Gastroesophageal sphincter (tissue), 4 donors: ENCODE results near the gene MAN2B2. TPM values are rescaled to one million over a fixed set of nuclear protein-coding genes. Genes with fewer than 3 reads are reported as not detected.
A peak's percentile ranks its signal among the peaks of the same experiment; 100 is the strongest.
"Not testable (repeated sequence)": the region's sequence is repeated elsewhere in the genome, so short reads cannot be mapped to it uniquely, and the experiment has no call there.

ENCODE experiments used
- ATAC-seq: fragments of 150-250 bp; one replicate; pipeline ENCODE4 v1.9.1; 2016; ENCODE audit warnings: mild to moderate bottlenecking, moderate library complexity
- H3K27ac ChIP-seq, 4 donors: fragments of 200-600 bp; sonication (generic) in 3 of 4; 1 replicate in 3 of 4; 2 replicates in 1 of 4; pipeline ENCODE4 v1.5.1; 2016 to 2019
- H3K27me3 ChIP-seq: fragments of 200-600 bp; sonication (generic); one replicate; pipeline ENCODE4 v1.5.1; 2019
- H3K36me3 ChIP-seq, 2 donors: fragments of 200-600 bp; sonication (generic); one replicate each; pipeline ENCODE4 v1.5.1; 2019; ENCODE audit warnings: control low read depth in 1 of 2
- H3K4me1 ChIP-seq, 3 donors: fragments of 200-600 bp; sonication (generic); 1 replicate in 2 of 3; 2 replicates in 1 of 3; pipeline ENCODE4 v1.5.1; 2016 to 2019; ENCODE audit warnings: control low read depth in 2 of 3
- H3K4me3 ChIP-seq, 2 donors: fragments of 200-600 bp; sonication (generic); one replicate each; pipeline ENCODE4 v1.5.1; 2019; ENCODE audit warnings: mild to moderate bottlenecking in 1 of 2, moderate library complexity in 1 of 2
- H3K9me3 ChIP-seq, 3 donors: fragments of 200-600 bp; sonication (generic); one replicate each; pipeline ENCODE4 v1.5.1; 2017 to 2019; ENCODE audit warnings: control low read depth in 2 of 3
- CTCF ChIP-seq, 4 experiments: fragments of 200-600 bp in 2 of 4; fragments of 450-650 bp in 2 of 4; sonication (generic) in 1 of 4; IDR thresholded peaks; one replicate each; pipeline ENCODE4 v1.5.1; 2017 to 2019; ENCODE audit warnings: antibody characterized with exemption in 4 of 4, mild to moderate bottlenecking in 2 of 4, moderate library complexity in 2 of 4
- EP300 ChIP-seq: sonication (generic); formaldehyde crosslinking; IDR thresholded peaks from one replicate; pipeline ENCODE4 v1.6.1; 2017; ENCODE audit warnings: antibody characterized with exemption, mild to moderate bottlenecking
- POLR2A ChIP-seq, 2 donors: fragments of 450-650 bp; IDR thresholded peaks; one replicate each; pipeline ENCODE4 v1.6.1; 2017; ENCODE audit warnings: antibody characterized with exemption in 2 of 2, mild to moderate bottlenecking in 2 of 2, moderate library complexity in 1 of 2
- POLR2AphosphoS5 ChIP-seq: sonication (generic); formaldehyde crosslinking; IDR thresholded peaks from one replicate; pipeline ENCODE4 v1.6.1; 2017; ENCODE audit warnings: antibody characterized with exemption
- WGBS, 2 donors: methylation state at CpG; one replicate each; pipeline ENCODE4 v1.1.5; 2018; ENCODE audit warnings: low coverage in 1 of 2; 5-methylcytosine and 5-hydroxymethylcytosine counted together
- total RNA-seq, 4 donors: library from RNA; depleted of rRNA; stranded (reverse); fragments of >200 nt; gene quantifications; one replicate each; pipeline ENCODE4 v1.1.0, GENCODE V29; 2016

MAN2B2 gene
- total RNA-seq, 4 donors from 2014 or later = 20.3 to 39.3 (median 34.3) TPM

GRCh38 chr4:6665320-6665654 lies 90.3 kb downstream of the MAN2B2 start:
- 91 to 96% methylated on average over 7 to 9 of the region's 9 CpGs for WGBS, 2 donors
- Histone ChIP-seq H3K9me3 (no peaks in the 10 kb centered on the region), H3K27me3 (peaks cover 5% of the 10 kb centered on the region), H3K4me1 (peaks cover 0 to 14% (median 4%) of the 10 kb centered on the region in 3 donors), H3K4me3 (no peak overlapping the region), H3K27ac (no peak overlapping the region), H3K36me3 (peaks cover 0 to 24% of the 10 kb centered on the region in 2 donors)
- TF ChIP-seq POLR2AphosphoS5 = no peak
- ATAC-seq = no peak

GRCh38 chr4:6668391-6668790 lies 93.4 kb downstream of the MAN2B2 start:
- no peak overlapping the region for H3K27ac ChIP-seq
- no peak for ATAC-seq
- WGBS, 2 donors = 67 to 86% methylated on average over 1 to 11 of the region's 11 CpGs

GRCh38 chr4:6671648-6672047 lies 96.7 kb downstream of the MAN2B2 start:
- Histone ChIP-seq H3K4me1 (peaks cover 0 to 37% (median 20%) of the 10 kb centered on the region in 3 donors), H3K27ac (no peak overlapping the region), H3K27me3 (no peaks in the 10 kb centered on the region), H3K9me3 (no peaks in the 10 kb centered on the region), H3K4me3 (no peak overlapping the region), H3K36me3 (peaks cover 0 to 42% of the 10 kb centered on the region in 2 donors)
- ATAC-seq = no peak
- WGBS, 2 donors = 86% methylated on average over 1 of the region's 1 CpG; no CpG with 5 or more reads in 1 of the 2 donors
- TF ChIP-seq POLR2AphosphoS5 (no peak), POLR2A (IDR thresholded peaks at IDR 0.05) (no peak), CTCF (IDR thresholded peaks at IDR 0.05) (no peak), EP300 (no peak)

More at GRCh38 chr4:6668391-6668790, 93.4 kb downstream of the MAN2B2 start:
- H3K27me3 ChIP-seq = peaks cover 5% of the 10 kb centered on the region
- H3K4me1 ChIP-seq = peaks cover 0 to 28% (median 4%) of the 10 kb centered on the region in 3 donors
- TF ChIP-seq POLR2AphosphoS5 (no peak), EP300 (no peak), CTCF (IDR thresholded peaks at IDR 0.05) (no peak), POLR2A (IDR thresholded peaks at IDR 0.05) (no peak)
- H3K4me3 ChIP-seq = no peak overlapping the region
- H3K9me3 ChIP-seq = no peaks in the 10 kb centered on the region
- H3K36me3 ChIP-seq = peaks cover 0 to 30% of the 10 kb centered on the region in 2 donors

- no peak overlapping the region for H3K4me3 ChIP-seq
- no peaks in the 10 kb centered on the region for H3K27me3 ChIP-seq
- TF ChIP-seq EP300 = no peak
- TF ChIP-seq CTCF (IDR thresholded peaks at IDR 0.05) = no peak
- TF ChIP-seq POLR2A (IDR thresholded peaks at IDR 0.05) = no peak
- no peak for TF ChIP-seq POLR2AphosphoS5
- no peak for ATAC-seq
- H3K27ac ChIP-seq = no peak overlapping the region
- H3K36me3 ChIP-seq = peaks cover 0 to 42% of the 10 kb centered on the region in 2 donors
- no peaks in the 10 kb centered on the region for H3K9me3 ChIP-seq
- peaks cover 0 to 42% (median 25%) of the 10 kb centered on the region in 3 donors for H3K4me1 ChIP-seq
- WGBS, 2 donors = 95 to 96% methylated on average over 14 to 15 of the region's 19 CpGs
Observed at GRCh38 chr4:6672131-6672530, 97.1 kb downstream of the MAN2B2 start.

GRCh38 chr4:6672541-6673190 lies 97.7 kb downstream of the MAN2B2 start:
- Histone ChIP-seq H3K36me3 (peaks cover 0 to 42% of the 10 kb centered on the region in 2 donors), H3K4me1 (peaks cover 0 to 47% (median 27%) of the 10 kb centered on the region in 3 donors), H3K4me3 (peak overlapping the region in 1 of 2 donors; percentile 90), H3K27ac (peak overlapping the region in 2 of 4 donors; percentile 86 to 94)
- not testable (repeated sequence) for ATAC-seq, H3K27me3 ChIP-seq, H3K9me3 ChIP-seq
- 100% methylated on average over 2 of the region's 34 CpGs; no CpG with 5 or more reads in 1 of the 2 donors for WGBS, 2 donors

Other genes with a start within 250 kb of the MAN2B2 start
- gene PPP2R2C, start 102.6 kb upstream of the MAN2B2 start, total RNA-seq = 1 to 10 TPM in 2 of 4 donors, under 1 TPM in 2; 0.47 to 4.6 (median 1.0) TPM
- 100 to 1,000 TPM; 202 to 358 (median 277) TPM for gene MRFAP1, start 65.5 kb downstream of the MAN2B2 start, total RNA-seq
- gene S100P, start 118.7 kb downstream of the MAN2B2 start, total RNA-seq = 1 to 10 TPM in 1 of 4 donors, under 1 TPM in 1, not detected in 2; 0.94 to 9.7 TPM
- gene MRFAP1L1, start 134.7 kb downstream of the MAN2B2 start, total RNA-seq = 10 to 100 TPM; 59.2 to 74.1 (median 66.8) TPM
- gene BLOC1S4, start 141.0 kb downstream of the MAN2B2 start, total RNA-seq = 10 to 100 TPM; 10.1 to 20.7 (median 18.7) TPM
- gene KIAA0232, start 207.5 kb downstream of the MAN2B2 start, total RNA-seq = 10 to 100 TPM; 39.4 to 66.6 (median 47.1) TPM